Measurements from ENCODE around the gene ACYP2. TPM values are rescaled to one million over a fixed set of nuclear protein-coding genes. Genes with fewer than 3 reads are reported as not detected.

Gene ACYP2
- total and polyA plus RNA-seq, 8 donors, result 13.7 to 20.6 (median 16.2) TPM

- no peaks in the 10 kb centered on the region for H3K36me3 ChIP-seq
- H3K4me1 ChIP-seq, result no peaks in the 10 kb centered on the region
- no peaks in the 10 kb centered on the region for H3K27me3 ChIP-seq
- intact Hi-C loops (cut with DNase I), result no loop called here
- ATAC-seq (peak; percentile 10), DNase-seq (no peak)
- TF ChIP-seq CTCF (IDR thresholded peaks at IDR 0.05), result no peak
- no peak overlapping the region for H3K27ac ChIP-seq
- no peak overlapping the region for H3K4me3 ChIP-seq
- H3K9me3 ChIP-seq, result no peaks in the 10 kb centered on the region
Measured at GRCh38 chr2:54097124-54097523, 18.3 kb upstream of the ACYP2 start.

- ATAC-seq (no peak), DNase-seq (no peak)
- Histone ChIP-seq H3K36me3 (no peaks in the 10 kb centered on the region), H3K27ac (no peak overlapping the region), H3K4me1 (no peaks in the 10 kb centered on the region), H3K4me3 (no peak overlapping the region), H3K27me3 (no peaks in the 10 kb centered on the region), H3K9me3 (no peaks in the 10 kb centered on the region)
- intact Hi-C loops (cut with DNase I), result no loop called here
- no peak for TF ChIP-seq CTCF (IDR thresholded peaks at IDR 0.05)
Measured at GRCh38 chr2:54099370-54099769, 16.0 kb upstream of the ACYP2 start.

- Histone ChIP-seq H3K36me3 (no peaks in the 10 kb centered on the region), H3K4me1 (no peaks in the 10 kb centered on the region), H3K27me3 (no peaks in the 10 kb centered on the region), H3K9me3 (no peaks in the 10 kb centered on the region), H3K4me3 (no peak overlapping the region), H3K27ac (no peak overlapping the region)
- ATAC-seq, result no peak
- TF ChIP-seq CTCF (IDR thresholded peaks at IDR 0.05), result no peak
- intact Hi-C loops (cut with DNase I), result loop anchor here in 1 of 2 donors (10.0 kb wide), 1 partner anchor 735 kb away; no protein-coding TSS in a partner anchor
- DNase-seq, result no peak
Measured at GRCh38 chr2:54099829-54100585, 15.4 kb upstream of the ACYP2 start.

GRCh38 chr2:54100772-54101171, 14.6 kb upstream of the ACYP2 start:
- no peak overlapping the region for H3K27ac ChIP-seq
- peak; percentile 74 for ATAC-seq
- intact Hi-C loops (cut with DNase I), result loop anchor here in 1 of 2 donors (10.0 kb wide), 1 partner anchor 734 kb away; no protein-coding TSS in a partner anchor

More at GRCh38 chr2:54100772-54101171, 14.6 kb upstream of the ACYP2 start:
- DNase-seq, result peak in 1 of 4 donors; percentile 29
- TF ChIP-seq CTCF (IDR thresholded peaks at IDR 0.05), result no peak
- H3K36me3 ChIP-seq, result no peaks in the 10 kb centered on the region
- no peaks in the 10 kb centered on the region for H3K27me3 ChIP-seq
- H3K4me3 ChIP-seq, result no peak overlapping the region
- H3K4me1 ChIP-seq, result no peaks in the 10 kb centered on the region
- no peaks in the 10 kb centered on the region for H3K9me3 ChIP-seq
